ENCODE measurements around the gene ZNF700.

GRCh38 chr19:11978492-11979100, 53.7 kb downstream of the ZNF700 start:
- no peak for TF ChIP-seq CTCF (IDR thresholded peaks at IDR 0.05)
- TF ChIP-seq POLR2A (IDR thresholded peaks at IDR 0.05), result no peak
